HG03066 (cell line): ENCODE results near the gene ACKR3.

Experiments
- ATAC-seq: cut with Tn5 transposase; IDR thresholded peaks from one replicate; pipeline ENCODE4 v1.9.1; 2021; ENCODE audit warnings: low read depth; ENCODE audit not compliant: unreplicated experiment

Gene ACKR3

GRCh38 chr2:236627193-236627592, 57.6 kb downstream of the ACKR3 start:
- ATAC-seq, result no peak

DNA sequence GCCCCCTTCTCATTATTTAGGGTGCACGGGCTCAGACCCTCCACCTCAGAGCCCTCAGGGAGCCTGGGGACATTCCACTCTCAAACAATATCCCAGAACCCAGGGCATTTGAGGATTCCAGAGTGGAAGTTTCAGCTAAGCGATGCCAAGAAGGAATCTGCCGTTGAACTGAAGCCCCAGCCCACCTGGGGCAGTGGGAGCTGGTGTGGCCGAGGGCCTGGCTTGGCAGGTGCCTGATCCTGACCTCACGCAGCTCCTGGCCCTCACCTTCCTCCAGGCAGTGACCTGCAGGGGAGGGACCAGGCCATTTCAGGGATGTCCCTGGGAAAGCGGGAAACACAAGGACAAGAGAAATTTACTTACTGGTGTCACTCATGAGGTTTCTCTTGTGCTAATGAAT, 58.2 kb downstream of the ACKR3 start:
- no peak for ATAC-seq

GRCh38 chr2:236628256-236628901, 58.8 kb downstream of the ACKR3 start:
- ATAC-seq, result no peak

GRCh38 chr2:236628981-236629605, 59.5 kb downstream of the ACKR3 start:
- no peak for ATAC-seq

DNA sequence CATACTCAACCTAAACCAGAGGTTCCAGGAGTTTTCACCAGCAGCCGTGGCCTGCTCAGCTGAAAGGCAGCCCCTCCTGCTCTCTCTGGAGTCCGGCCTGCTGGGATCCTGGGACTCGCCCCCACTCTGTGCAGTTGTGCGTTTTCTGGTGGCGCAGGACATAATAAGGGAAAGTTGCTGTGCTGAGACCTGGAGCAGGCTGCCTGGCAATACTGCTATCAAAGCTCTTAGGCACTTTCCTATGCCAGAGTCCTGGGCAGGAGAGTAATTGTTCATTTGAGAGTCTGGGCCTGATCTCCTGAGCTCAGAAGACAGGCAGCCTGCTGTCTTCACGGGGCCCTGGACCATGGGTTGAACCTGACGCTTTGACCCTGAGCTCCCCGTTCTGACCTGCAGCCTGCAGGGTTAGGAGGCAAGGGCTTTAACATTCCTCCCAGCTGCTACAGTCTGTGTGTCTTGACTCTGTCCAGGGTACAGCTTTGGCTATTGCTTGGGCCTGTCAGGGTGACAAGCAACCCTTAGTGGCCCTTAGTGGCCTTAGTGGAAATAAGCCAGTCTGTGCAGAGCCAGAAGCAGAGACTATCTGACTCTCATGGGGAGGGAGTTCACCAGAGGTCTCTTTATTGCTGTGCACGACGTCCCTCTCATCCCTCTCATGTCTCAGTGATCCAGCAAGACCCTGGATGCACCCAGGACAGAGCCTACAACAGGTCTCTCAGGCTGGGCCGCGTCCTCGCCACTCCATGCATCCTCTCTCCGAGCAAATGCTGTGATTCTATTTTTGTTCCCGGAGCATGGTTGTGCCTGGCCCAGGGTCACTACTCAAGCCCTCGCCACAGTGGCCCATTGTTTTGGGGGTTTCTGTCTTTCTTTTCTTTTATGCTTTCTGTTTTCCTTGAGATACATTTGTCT, 60.6 kb downstream of the ACKR3 start:
- no peak for ATAC-seq

DNA sequence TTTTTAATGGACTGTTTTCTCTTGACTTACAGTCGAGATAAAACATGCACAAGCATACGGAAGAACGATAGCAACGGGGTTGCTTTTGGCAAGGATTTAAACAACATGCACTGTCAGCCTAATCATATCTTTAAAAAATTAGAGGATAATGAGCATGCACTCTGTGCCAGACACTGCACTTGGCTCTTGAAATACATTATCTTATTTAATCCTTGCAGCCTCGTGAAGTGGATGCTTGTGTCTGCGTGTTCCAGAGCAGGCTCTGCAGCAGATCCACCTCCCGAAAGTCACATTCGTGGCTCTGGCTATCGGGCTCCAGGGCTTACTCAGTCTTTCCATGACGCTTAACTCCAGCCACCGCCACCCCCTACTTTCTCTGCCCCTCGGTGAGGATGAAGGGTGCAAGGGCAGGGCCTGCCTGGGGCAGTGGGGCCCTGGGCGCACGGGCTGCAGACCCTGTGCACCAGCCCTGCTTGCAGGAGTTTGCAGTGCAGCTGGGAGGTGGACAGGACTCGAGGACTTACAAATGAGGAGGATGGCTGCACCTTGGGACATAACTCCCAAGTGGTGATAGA, 61.7 kb downstream of the ACKR3 start:
- no peak for ATAC-seq

DNA sequence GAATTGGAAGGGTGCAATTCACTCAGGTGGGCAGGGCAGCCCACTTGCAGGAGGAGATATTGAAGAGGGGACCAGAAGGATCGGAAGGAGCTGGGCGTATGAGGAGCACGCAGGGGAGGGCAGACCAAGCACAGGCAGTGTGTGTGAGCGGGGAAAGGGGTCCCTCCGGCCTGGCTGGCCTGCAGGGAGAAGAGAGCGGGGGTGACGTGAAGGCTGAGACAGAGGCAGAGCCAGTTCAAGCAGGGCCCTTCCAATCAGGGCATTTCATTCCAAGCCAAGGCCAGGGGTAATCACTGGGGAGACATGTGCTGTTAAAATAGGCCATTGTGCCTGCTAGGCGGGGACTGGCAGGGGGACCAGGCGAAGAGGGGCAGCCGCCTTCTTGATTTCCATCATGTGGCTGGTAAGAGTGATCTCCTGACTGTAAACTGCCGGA, 62.2 kb downstream of the ACKR3 start:
- ATAC-seq, result no peak
